H1 (cell line): Measurements from ENCODE around the gene IDI2. TPM values are rescaled to one million over a fixed set of nuclear protein-coding genes. Genes with fewer than 3 reads are reported as not detected.

Experiments
- CTCF ChIA-PET: fragments of 300-600 bp; sonication (Branson Sonifier 250); formaldehyde crosslinking; loops from one replicate; lab custom pipeline; 2021; ENCODE audit not compliant: partially characterized antibody; lab: Charles Lee
- POLR2A ChIA-PET: fragments of 300-600 bp; sonication (Branson Sonifier 250); formaldehyde crosslinking; loops from one replicate; lab custom pipeline; 2021; ENCODE audit warnings: inconsistent platforms; ENCODE audit not compliant: partially characterized antibody; lab: Charles Lee
- DNase-seq, 2 experiments: peaks; one replicate each; pipeline versions ENCODE4 v3.0.0 to v3.0.0-alpha.2; 2010 to 2022; ENCODE audit warnings: low spot score in 2 of 2, low read depth in 1 of 2, mixed read lengths in 1 of 2
- FAIRE-seq: peaks from 2 replicates; lab custom pipeline; 2011; peaks lifted over from hg19 to GRCh38; lab: Jason Lieb, UNC
- H2AFZ ChIP-seq: 2 replicates; pipeline ENCODE4 v1.8.1; 2012; ENCODE audit warnings: low read length, inconsistent platforms
- H2AK5ac ChIP-seq: 2 replicates; pipeline ENCODE4 v1.6.1; 2013; ENCODE audit warnings: low read depth, low read length
- H2BK120ac ChIP-seq: replicated peaks from 2 replicates; pipeline ENCODE3; 2013; ENCODE audit warnings: low read depth, low read length, inconsistent platforms
- H2BK12ac ChIP-seq: 2 replicates; pipeline ENCODE4 v1.6.1; 2013; ENCODE audit warnings: low read depth, low read length
- H2BK15ac ChIP-seq: 2 replicates; pipeline ENCODE4 v1.6.1; 2013; ENCODE audit warnings: low read length
- H2BK20ac ChIP-seq: 2 replicates; pipeline ENCODE4 v1.6.1; 2013; ENCODE audit warnings: low read length
- H2BK5ac ChIP-seq: 2 replicates; pipeline ENCODE4 v1.6.1; 2013; ENCODE audit warnings: low read depth, low read length
- H3K14ac ChIP-seq: 2 replicates; pipeline ENCODE4 v1.6.1; 2013; ENCODE audit warnings: inconsistent platforms; ENCODE audit not compliant: insufficient read length
- H3K18ac ChIP-seq: 2 replicates; pipeline ENCODE4 v1.6.1; 2013; ENCODE audit warnings: low read length; ENCODE audit errors: extremely low read depth
- H3K23ac ChIP-seq: 2 replicates; pipeline ENCODE4 v1.6.1; 2013; ENCODE audit warnings: inconsistent platforms; ENCODE audit not compliant: insufficient read length
- H3K23me2 ChIP-seq: 2 replicates; pipeline ENCODE4 v1.6.1; 2013; ENCODE audit warnings: low read depth, low read length
- H3K27ac ChIP-seq: 2 replicates; pipeline ENCODE4 v1.6.1; 2011; ENCODE audit warnings: low read depth, low read length, inconsistent platforms
- H3K27me3 ChIP-seq, 4 experiments: replicated peaks in 1 of 4; 1 replicate in 1 of 4; 2 replicates in 3 of 4; pipeline versions ENCODE4 v1.6.1 to v1.8.1; 2011 to 2013; ENCODE audit warnings: low read length in 3 of 4, mild to moderate bottlenecking in 3 of 4, inconsistent platforms in 2 of 4, mixed read lengths in 2 of 4, moderate library complexity in 1 of 4; ENCODE audit not compliant: control insufficient read depth in 3 of 4, insufficient read depth in 3 of 4; ENCODE audit errors: extremely low read depth in 1 of 4
- H3K36me3 ChIP-seq, 4 experiments: 2 replicates each; pipeline versions ENCODE4 v1.6.1 to v1.8.1; 2011 to 2013; ENCODE audit warnings: mild to moderate bottlenecking in 4 of 4, low read length in 3 of 4, moderate library complexity in 2 of 4, control low read depth in 1 of 4, inconsistent platforms in 1 of 4; ENCODE audit not compliant: insufficient read depth in 4 of 4, control insufficient read depth in 2 of 4
- H3K4ac ChIP-seq: replicated peaks from 2 replicates; pipeline ENCODE3; 2013; ENCODE audit warnings: low read length, low read depth, mixed read lengths, inconsistent platforms; ENCODE audit not compliant: insufficient read length
- H3K4me1 ChIP-seq, 4 experiments: replicated peaks in 1 of 4; 1 replicate in 1 of 4; 2 replicates in 3 of 4; pipeline versions ENCODE4 v1.6.1 to v1.8.1; 2011 to 2013; ENCODE audit warnings: low read length in 3 of 4, inconsistent platforms in 2 of 4, mixed read lengths in 1 of 4; ENCODE audit not compliant: insufficient read depth in 4 of 4, control insufficient read depth in 3 of 4
- H3K4me2 ChIP-seq, 2 experiments: 2 replicates each; pipeline versions ENCODE4 v1.6.1 to v1.8.1; 2011 to 2013; ENCODE audit warnings: low read depth in 2 of 2, low read length in 2 of 2, control low read depth in 1 of 2, inconsistent platforms in 1 of 2, mild to moderate bottlenecking in 1 of 2; ENCODE audit not compliant: insufficient read depth in 1 of 2
- H3K4me3 ChIP-seq, 4 experiments: fragments of 200-600, 300-600 bp in 1 of 4; sonication (generic), shearing (Covaris generic), sonication (Bioruptor Twin) in 1 of 4; 2 replicates each; pipeline versions ENCODE4 v1.5.1 to v1.8.1; 2011 to 2016; ENCODE audit warnings: low read length in 4 of 4, low read depth in 3 of 4, control low read depth in 2 of 4, inconsistent platforms in 2 of 4, mild to moderate bottlenecking in 2 of 4, mixed read lengths in 1 of 4, moderate library complexity in 1 of 4; ENCODE audit not compliant: insufficient read depth in 2 of 4; ENCODE audit errors: extremely low read depth in 1 of 4
- H3K56ac ChIP-seq: replicated peaks from 2 replicates; pipeline ENCODE3; 2013; ENCODE audit warnings: low read depth, mild to moderate bottlenecking, mixed read lengths, low read length, inconsistent platforms; ENCODE audit not compliant: insufficient read length
- H3K79me1 ChIP-seq: 2 replicates; pipeline ENCODE4 v1.6.1; 2013; ENCODE audit warnings: low read depth, low read length, control low read depth
- H3K79me2 ChIP-seq, 2 experiments: 2 replicates each; pipeline versions ENCODE4 v1.6.1 to v1.8.1; 2012 to 2013; ENCODE audit warnings: low read length in 2 of 2, mild to moderate bottlenecking in 2 of 2, inconsistent platforms in 1 of 2; ENCODE audit not compliant: insufficient read depth in 2 of 2, control insufficient read depth in 1 of 2
- H3K9ac ChIP-seq, 4 experiments: replicated peaks in 1 of 4; 1 replicate in 1 of 4; 2 replicates in 3 of 4; pipeline versions ENCODE4 v1.6.1 to v1.8.1; 2011 to 2013; ENCODE audit warnings: low read depth in 3 of 4, low read length in 3 of 4, control low read depth in 2 of 4, mild to moderate bottlenecking in 2 of 4, moderate library complexity in 2 of 4, inconsistent platforms in 1 of 4; ENCODE audit errors: extremely low read depth in 1 of 4
- H3K9me3 ChIP-seq, 2 experiments: 2 replicates each; pipeline versions ENCODE4 v1.6.1 to v1.8.1; 2012 to 2013; ENCODE audit warnings: mild to moderate bottlenecking in 2 of 2, moderate library complexity in 2 of 2, control low read depth in 1 of 2, inconsistent platforms in 1 of 2, low read depth in 1 of 2, low read length in 1 of 2, mixed read lengths in 1 of 2; ENCODE audit not compliant: insufficient read depth in 2 of 2
- H4K20me1 ChIP-seq, 2 experiments: replicated peaks in 1 of 2; 2 replicates each; pipeline versions ENCODE3 to v1.8.1; 2011 to 2013; ENCODE audit warnings: inconsistent platforms in 2 of 2, low read length in 2 of 2, mild to moderate bottlenecking in 1 of 2; ENCODE audit not compliant: insufficient read depth in 2 of 2, control insufficient read depth in 1 of 2
- H4K5ac ChIP-seq: 2 replicates; pipeline ENCODE4 v1.6.1; 2013; ENCODE audit warnings: low read length, low read depth, mixed read lengths, inconsistent platforms; ENCODE audit not compliant: insufficient read length
- H4K8ac ChIP-seq: 2 replicates; pipeline ENCODE4 v1.8.0; 2013; ENCODE audit warnings: mild to moderate bottlenecking, moderate library complexity, low read length, inconsistent platforms; ENCODE audit not compliant: insufficient read depth; ENCODE audit errors: extremely low read depth
- H4K91ac ChIP-seq: replicated peaks from 2 replicates; pipeline ENCODE3; 2013; ENCODE audit warnings: low read length, mixed read lengths, inconsistent platforms; ENCODE audit not compliant: insufficient read length
- CREB1 ChIP-seq: IDR thresholded peaks from 2 replicates; pipeline ENCODE4 v1.6.1; 2012; ENCODE audit warnings: inconsistent platforms
- EZH2 ChIP-seq: fragments of 200-600 bp; sonication (generic); IDR thresholded peaks from 2 replicates; pipeline ENCODE4 v1.7.1; 2012; ENCODE audit warnings: low read depth, mild to moderate bottlenecking, moderate library complexity, low read length, inconsistent platforms; ENCODE audit not compliant: severe bottlenecking
- HDAC6 ChIP-seq: IDR thresholded peaks from one replicate; pipeline ENCODE4 v1.7.1; 2012; ENCODE audit warnings: low read depth, mild to moderate bottlenecking, inconsistent platforms, low read length, moderate library complexity
- JUND ChIP-seq: IDR thresholded peaks from 2 replicates; pipeline ENCODE4 v1.6.1; 2011; ENCODE audit warnings: mild to moderate bottlenecking, improper control_type of control experiment, low read length
- POLR2AphosphoS5 ChIP-seq: IDR thresholded peaks from 2 replicates; pipeline ENCODE4 v1.6.1; 2011; ENCODE audit warnings: low read depth, low read length
- WGBS, 2 experiments: shearing (Covaris generic) in 1 of 2; methylation state at CpG; one replicate each; pipeline versions ENCODE4 v1.1.6 to v1.1.7; 2013 to 2015; ENCODE audit warnings: low lambda C conversion rate in 2 of 2, mixed read lengths in 2 of 2, inconsistent platforms in 1 of 2, low coverage in 1 of 2, missing lambda C conversion rate in 1 of 2; ENCODE audit not compliant: insufficient replicate concordance in 2 of 2, insufficient coverage in 1 of 2, insufficient read length in 1 of 2; ENCODE audit errors: extremely low coverage in 1 of 2, missing lambda C conversion rate in 1 of 2; 5-methylcytosine and 5-hydroxymethylcytosine counted together
- polyA plus RNA-seq, 7 experiments: library from polyadenylated mRNA; depleted of rRNA in 3 of 7; stranded (reverse) in 5 of 7; unstranded in 2 of 7; fragments of >200 nt in 5 of 7; fragments of 200-250 nt in 2 of 7; gene quantifications; 1 replicate in 5 of 7; 2 replicates in 1 of 7; 4 replicates in 1 of 7; pipeline versions ENCODE4 v1.2.1 to v1.2.3, GENCODE V29; 2011 to 2013; ENCODE audit warnings: missing spikeins in 2 of 7, mixed read lengths in 2 of 7
- total RNA-seq: library from RNA; stranded (reverse); fragmentation: NEBNext Ultra II Directional; extraction: Animal tissue kit (Norgen Biotek cat#: 25700); gene quantifications from 2 replicates; pipeline ENCODE4 v1.2.1, GENCODE V29; 2021
- TF ChIP-seq, protein P1 (sequence below): IDR thresholded peaks from 2 replicates; pipeline ENCODE4 v1.6.1; 2011; ENCODE audit warnings: low read depth, mild to moderate bottlenecking, low read length; ENCODE audit not compliant: insufficient read depth

The IDI2 gene
- total and polyA plus RNA-seq, 2 of the 8 experiments (the other 6 are each of a cell fraction or from before 2014, with no cell fraction given) = not detected

- no peak overlapping the region for H4K91ac ChIP-seq
- FAIRE-seq (no peak), DNase-seq (no peak)
- H4K20me1 ChIP-seq = peaks cover 0 to 5% of the 10 kb centered on the region in 2 experiments
- H4K8ac ChIP-seq = no peak overlapping the region
- no peaks in the 10 kb centered on the region for H3K27me3 ChIP-seq
- no peak overlapping the region for H2BK20ac ChIP-seq
- no peak overlapping the region for H3K27ac ChIP-seq
- H2BK120ac ChIP-seq = no peak overlapping the region
- H2BK12ac ChIP-seq = no peak overlapping the region
- no peaks in the 10 kb centered on the region for H3K9me3 ChIP-seq
- no peak overlapping the region for H3K4ac ChIP-seq
- CTCF ChIA-PET = no interaction called here
- no peak overlapping the region for H3K9ac ChIP-seq
- no peak overlapping the region for H3K4me3 ChIP-seq
- no peaks in the 10 kb centered on the region for H3K23me2 ChIP-seq
- H2AK5ac ChIP-seq = no peak overlapping the region
- peaks cover 14 to 36% (median 29%) of the 10 kb centered on the region in 4 experiments for H3K36me3 ChIP-seq
- no peak overlapping the region for H2BK15ac ChIP-seq
- H3K4me2 ChIP-seq = no peak overlapping the region
- no peaks in the 10 kb centered on the region; a peak in 1 of 7 replicates for H3K4me1 ChIP-seq
- H4K5ac ChIP-seq = no peak overlapping the region
- no peak overlapping the region for H2AFZ ChIP-seq
- H3K23ac ChIP-seq = no peak overlapping the region
- H3K14ac ChIP-seq = no peak overlapping the region
- TF ChIP-seq, protein P1, sequence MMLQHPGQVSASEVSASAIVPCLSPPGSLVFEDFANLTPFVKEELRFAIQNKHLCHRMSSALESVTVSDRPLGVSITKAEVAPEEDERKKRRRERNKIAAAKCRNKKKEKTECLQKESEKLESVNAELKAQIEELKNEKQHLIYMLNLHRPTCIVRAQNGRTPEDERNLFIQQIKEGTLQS = no peak
- TF ChIP-seq HDAC6 (no peak), POLR2AphosphoS5 (no peak), EZH2 (no peak), JUND (no peak), CREB1 (no peak)
- no peak overlapping the region for H2BK5ac ChIP-seq
- POLR2A ChIA-PET = interaction anchor here (0.6 to 3.1 kb wide), 11 partner anchors 9 to 109 kb away, joined by 3 to 14 read pairs (median 4); partner anchors contain the start of gene WDR37
- H3K79me1 ChIP-seq = no peaks in the 10 kb centered on the region; the same call in 1 of the 2 replicates
- H3K18ac ChIP-seq = no peak overlapping the region
- 90% methylated on average over 8 of the region's 9 CpGs; no CpG with 5 or more reads in 1 of the 2 experiments for WGBS, 2 experiments
- H3K56ac ChIP-seq = no peak overlapping the region
- H3K79me2 ChIP-seq = no peaks in the 10 kb centered on the region
Observed at GRCh38 chr10:1020958-1021357, 4.7 kb downstream of the IDI2 start.
